ENCODE data around the gene TNKS2. TPM values are rescaled to one million over a fixed set of nuclear protein-coding genes. Genes with fewer than 3 reads are reported as not detected.

TNKS2 gene
- polyA plus RNA-seq, 1 of the 3 experiments (the other 2 are of a cell fraction), result 12.5 TPM

- H3K27me3 ChIP-seq (ENCODE audit: insufficient read depth), result no peaks in the 10 kb centered on the region
- H3K9ac ChIP-seq, result no peak overlapping the region
- H3K36me3 ChIP-seq (replicated peaks in 1 of 2; ENCODE audit: control insufficient read depth in 1 of 2, insufficient read depth in 2 of 2, low read length in 1 of 2), result peaks cover 51 to 52% of the 10 kb centered on the region in 2 experiments
- H3K9me3 ChIP-seq, result no peaks in the 10 kb centered on the region; the same call in 1 of the 2 replicates
- H3K4me1 ChIP-seq (ENCODE audit: control insufficient read depth in 1 of 2, insufficient read depth in 2 of 2, low read depth in 1 of 2, low read length in 1 of 2), result no peaks in the 10 kb centered on the region
- H4K20me1 ChIP-seq (ENCODE audit: insufficient read depth), result no peaks in the 10 kb centered on the region; the same call in 1 of the 2 replicates
- H3F3A ChIP-seq (replicated peaks; ENCODE audit: insufficient read depth), result peaks cover 4% of the 10 kb centered on the region
- no peak overlapping the region for H3K27ac ChIP-seq (ENCODE audit: low read depth in 2 of 2, low read length in 1 of 2)
- POLR2A ChIA-PET, result interaction anchor here (1.2 kb wide), 1 partner anchor 15 kb away, joined by 4 read pairs; the partner anchor contains the start of gene TNKS2
- CTCF ChIA-PET, result no interaction called here
- WGBS (ENCODE audit: low lambda C conversion rate), result 94% methylated on average over 1 of the region's 1 CpG
- TF ChIP-seq RAD21 (IDR thresholded peaks at IDR 0.05; ENCODE audit: low read length) (no peak), TCF12 (IDR thresholded peaks at IDR 0.05) (no peak), TAF1 (IDR thresholded peaks at IDR 0.05; ENCODE audit: borderline replicate concordance, low read depth, low read length) (no peak), POLR2AphosphoS5 (IDR thresholded peaks at IDR 0.05; ENCODE audit: low read depth, low read length) (no peak), NFIC (IDR thresholded peaks at IDR 0.05; ENCODE audit: borderline replicate concordance) (no peak), GABPA (IDR thresholded peaks at IDR 0.05; ENCODE audit: low read depth) (no peak), RFX5 (IDR thresholded peaks at IDR 0.05; ENCODE audit: low read length) (no peak), USF1 (IDR thresholded peaks at IDR 0.05; ENCODE audit: borderline replicate concordance, low read depth) (no peak), TEAD4 (IDR thresholded peaks at IDR 0.05; ENCODE audit: borderline replicate concordance, insufficient read depth) (no peak), CHD2 (IDR thresholded peaks at IDR 0.05; ENCODE audit: low read length, partially characterized antibody) (no peak), FOXM1 (IDR thresholded peaks at IDR 0.05; ENCODE audit: low read depth) (no peak), MAX (IDR thresholded peaks at IDR 0.05; ENCODE audit: low read depth) (no peak), SMC3 (IDR thresholded peaks at IDR 0.05; ENCODE audit: low read depth, low read length) (no peak), CTCF (IDR thresholded peaks at IDR 0.05) (no peak)
- TF ChIP-seq, protein P1, sequence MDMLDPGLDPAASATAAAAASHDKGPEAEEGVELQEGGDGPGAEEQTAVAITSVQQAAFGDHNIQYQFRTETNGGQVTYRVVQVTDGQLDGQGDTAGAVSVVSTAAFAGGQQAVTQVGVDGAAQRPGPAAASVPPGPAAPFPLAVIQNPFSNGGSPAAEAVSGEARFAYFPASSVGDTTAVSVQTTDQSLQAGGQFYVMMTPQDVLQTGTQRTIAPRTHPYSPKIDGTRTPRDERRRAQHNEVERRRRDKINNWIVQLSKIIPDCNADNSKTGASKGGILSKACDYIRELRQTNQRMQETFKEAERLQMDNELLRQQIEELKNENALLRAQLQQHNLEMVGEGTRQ (IDR thresholded peaks at IDR 0.05; ENCODE audit: borderline replicate concordance, low read depth, low read length), result no peak
- TF ChIP-seq, protein P2, sequence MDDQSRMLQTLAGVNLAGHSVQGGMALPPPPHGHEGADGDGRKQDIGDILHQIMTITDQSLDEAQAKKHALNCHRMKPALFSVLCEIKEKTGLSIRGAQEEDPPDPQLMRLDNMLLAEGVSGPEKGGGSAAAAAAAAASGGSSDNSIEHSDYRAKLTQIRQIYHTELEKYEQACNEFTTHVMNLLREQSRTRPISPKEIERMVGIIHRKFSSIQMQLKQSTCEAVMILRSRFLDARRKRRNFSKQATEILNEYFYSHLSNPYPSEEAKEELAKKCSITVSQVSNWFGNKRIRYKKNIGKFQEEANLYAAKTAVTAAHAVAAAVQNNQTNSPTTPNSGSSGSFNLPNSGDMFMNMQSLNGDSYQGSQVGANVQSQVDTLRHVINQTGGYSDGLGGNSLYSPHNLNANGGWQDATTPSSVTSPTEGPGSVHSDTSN (IDR thresholded peaks at IDR 0.05), result no peak
- TF ChIP-seq, protein P3, sequence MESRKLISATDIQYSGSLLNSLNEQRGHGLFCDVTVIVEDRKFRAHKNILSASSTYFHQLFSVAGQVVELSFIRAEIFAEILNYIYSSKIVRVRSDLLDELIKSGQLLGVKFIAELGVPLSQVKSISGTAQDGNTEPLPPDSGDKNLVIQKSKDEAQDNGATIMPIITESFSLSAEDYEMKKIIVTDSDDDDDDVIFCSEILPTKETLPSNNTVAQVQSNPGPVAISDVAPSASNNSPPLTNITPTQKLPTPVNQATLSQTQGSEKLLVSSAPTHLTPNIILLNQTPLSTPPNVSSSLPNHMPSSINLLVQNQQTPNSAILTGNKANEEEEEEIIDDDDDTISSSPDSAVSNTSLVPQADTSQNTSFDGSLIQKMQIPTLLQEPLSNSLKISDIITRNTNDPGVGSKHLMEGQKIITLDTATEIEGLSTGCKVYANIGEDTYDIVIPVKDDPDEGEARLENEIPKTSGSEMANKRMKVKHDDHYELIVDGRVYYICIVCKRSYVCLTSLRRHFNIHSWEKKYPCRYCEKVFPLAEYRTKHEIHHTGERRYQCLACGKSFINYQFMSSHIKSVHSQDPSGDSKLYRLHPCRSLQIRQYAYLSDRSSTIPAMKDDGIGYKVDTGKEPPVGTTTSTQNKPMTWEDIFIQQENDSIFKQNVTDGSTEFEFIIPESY (IDR thresholded peaks at IDR 0.05; ENCODE audit: borderline replicate concordance, low read depth), result no peak
- no peak overlapping the region for H3K4me2 ChIP-seq
- H3K4me3 ChIP-seq (ENCODE audit: low read depth in 2 of 2, low read length in 1 of 2), result no peak overlapping the region
- H2AFZ ChIP-seq (ENCODE audit: low read depth), result no peak overlapping the region
- DNase-seq, result no peak
- H3K79me2 ChIP-seq (ENCODE audit: insufficient read depth), result peaks cover 67% of the 10 kb centered on the region
- no peaks in the 10 kb centered on the region for H3K9me2 ChIP-seq
These were observed 15.0 kb downstream of the TNKS2 start for GRCh38 chr10:91813251-91813650.
